NCI-H1092 treated with DMSO at 0.1 percent for 48 hours (cell line): ENCODE results near the gene SPANXN1.
A peak's percentile ranks its signal among the peaks of the same experiment; 100 is the strongest.
"Not testable (repeated sequence)": the region's sequence is repeated elsewhere in the genome, so short reads cannot be mapped to it uniquely, and the experiment has no call there.

Source experiments
- DNase-seq: peaks from one replicate; lab custom pipeline; 2025; lab: John Stamatoyannopoulos, UW

The SPANXN1 gene

DNA sequence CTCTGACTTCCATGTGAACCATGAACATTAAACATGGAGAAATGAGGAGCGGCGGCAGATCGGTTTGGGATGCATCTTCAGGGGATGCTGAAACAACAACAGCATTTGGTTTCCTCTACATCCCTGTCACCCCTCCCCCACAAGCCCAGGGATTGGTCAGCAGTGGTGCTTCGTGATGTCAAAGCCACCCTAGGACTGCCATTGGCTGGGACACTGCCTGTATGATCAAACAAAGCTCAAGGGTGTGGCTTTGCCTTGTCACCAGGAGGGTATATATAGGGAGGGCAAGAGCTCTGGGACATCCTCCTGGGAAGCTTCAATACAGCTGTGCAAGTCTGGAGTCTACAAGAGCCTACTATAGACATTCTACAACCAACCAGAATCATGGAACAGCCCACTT, at the start of gene SPANXN1:
SPANXN1 (plus strand) TSS at position 301 of the 400 bp plus-strand sequence; CDS start at position 385, 84 bp downstream.
- not testable (repeated sequence) for DNase-seq

DNA sequence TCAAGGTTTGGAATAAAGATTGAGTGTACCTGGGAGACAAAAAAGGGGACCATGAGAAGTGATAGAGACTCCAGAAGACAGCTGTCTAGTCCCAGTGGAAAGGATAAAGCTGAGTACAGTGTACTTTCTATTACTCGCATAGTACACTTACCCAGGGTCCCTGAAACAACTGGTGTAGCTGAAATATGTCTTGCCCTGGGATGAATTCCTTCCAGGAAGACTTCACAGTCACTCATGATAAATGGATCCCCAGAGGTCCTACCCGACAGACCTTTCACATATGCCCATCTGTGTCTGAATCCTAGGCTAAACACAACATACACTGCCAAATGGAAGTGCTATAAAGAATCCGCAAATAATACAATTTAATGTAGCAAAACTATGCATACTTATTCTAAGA, 48.2 kb upstream of the SPANXN1 start:
- DNase-seq, result no peak

- DNase-seq, result peak; percentile 17
Observed at GRCh38 chrX:145213504-145213903, 33.8 kb upstream of the SPANXN1 start.

- no peak for DNase-seq
Observed at GRCh38 chrX:145292218-145292617, 44.9 kb downstream of the SPANXN1 start.
